GM23338 (cell line): ENCODE measurements around the gene RNF130. TPM values are rescaled to one million over a fixed set of nuclear protein-coding genes. Genes with fewer than 3 reads are reported as not detected.

ENCODE experiments used
- ATAC-seq: fragments of 200-7000 bp; cut with Tn5 transposase; 3 replicates; pipeline ENCODE4 v1.9.1; 2020
- DNase-seq: peaks from one replicate; pipeline ENCODE4 v3.0.0-alpha.2; 2015; ENCODE audit warnings: low spot score
- H2AFZ ChIP-seq: fragments of 200-600 bp; sonication (generic); 2 replicates; pipeline ENCODE4 v1.8.0; 2016; ENCODE audit warnings: antibody characterized with exemption, mild to moderate bottlenecking, moderate library complexity
- H3F3A ChIP-seq: fragments of 200-600 bp; sonication (generic); replicated peaks from 2 replicates; pipeline ENCODE4 v1.8.0; 2017; ENCODE audit warnings: antibody characterized with exemption, mixed run types, low read depth
- H3K27ac ChIP-seq: fragments of 200-600 bp; sonication (generic); 2 replicates; pipeline ENCODE4 v1.6.1; 2016; ENCODE audit warnings: low read depth
- H3K27me3 ChIP-seq: fragments of 200-600 bp; sonication (generic); 2 replicates; pipeline ENCODE4 v1.8.0; 2016; ENCODE audit warnings: mild to moderate bottlenecking, mixed run types, moderate library complexity; ENCODE audit not compliant: insufficient read depth
- H3K36me3 ChIP-seq: fragments of 200-600 bp; sonication (generic); 2 replicates; pipeline ENCODE4 v1.8.0; 2016; ENCODE audit warnings: mild to moderate bottlenecking; ENCODE audit not compliant: insufficient read depth
- H3K4me1 ChIP-seq: fragments of 200-600 bp; sonication (generic); 2 replicates; pipeline ENCODE4 v1.8.0; 2016; ENCODE audit warnings: mild to moderate bottlenecking, moderate library complexity; ENCODE audit not compliant: insufficient read depth
- H3K4me2 ChIP-seq: fragments of 200-600 bp; sonication (generic); 2 replicates; pipeline ENCODE4 v1.7.1; 2017; ENCODE audit warnings: mixed run types
- H3K4me3 ChIP-seq: fragments of 200-600 bp; sonication (generic); 2 replicates; pipeline ENCODE4 v1.6.1; 2016; ENCODE audit warnings: mixed run types
- H3K79me2 ChIP-seq: fragments of 200-600 bp; sonication (generic); replicated peaks from 2 replicates; pipeline ENCODE4 v1.8.0; 2017; ENCODE audit warnings: mild to moderate bottlenecking; ENCODE audit not compliant: insufficient read depth
- H3K9me2 ChIP-seq: fragments of 200-600 bp; sonication (generic); 2 replicates; pipeline ENCODE4 v1.8.0; 2017; ENCODE audit not compliant: insufficient read depth
- H4K20me1 ChIP-seq: fragments of 200-600 bp; sonication (generic); replicated peaks from 2 replicates; pipeline ENCODE4 v1.8.0; 2017; ENCODE audit warnings: mild to moderate bottlenecking; ENCODE audit not compliant: insufficient read depth
- H3K27ac Mint-ChIP-seq: 2 replicates; pipeline ENCODE4 v1.8.0; 2020; ENCODE audit warnings: inconsistent platforms, mild to moderate bottlenecking, moderate library complexity, mixed read lengths
- H3K27me3 Mint-ChIP-seq: 3 replicates; pipeline ENCODE4 v1.8.0; 2022; ENCODE audit warnings: low read depth, mild to moderate bottlenecking, moderate library complexity, mixed read lengths, inconsistent platforms; ENCODE audit not compliant: insufficient read depth, poor library complexity
- H3K36me3 Mint-ChIP-seq: 3 replicates; pipeline ENCODE4 v1.8.0; 2021; ENCODE audit warnings: low read depth, mild to moderate bottlenecking, inconsistent platforms, moderate library complexity, mixed read lengths
- H3K4me1 Mint-ChIP-seq: 3 replicates; pipeline ENCODE4 v1.8.0; 2020; ENCODE audit warnings: mild to moderate bottlenecking, inconsistent platforms, mixed read lengths
- H3K4me3 Mint-ChIP-seq: 3 replicates; pipeline ENCODE4 v1.8.0; 2021; ENCODE audit warnings: moderate library complexity, mild to moderate bottlenecking, inconsistent platforms, mixed read lengths
- H3K9me3 Mint-ChIP-seq: 3 replicates; pipeline ENCODE4 v1.8.0; 2020; ENCODE audit warnings: moderate library complexity, mild to moderate bottlenecking, inconsistent platforms, mixed read lengths
- CREB1 ChIP-seq: fragments of 250-450 bp; sonication (Bioruptor Pico); IDR thresholded peaks from 2 replicates; pipeline ENCODE4 v1.5.0; 2020; ENCODE audit warnings: low read depth, mild to moderate bottlenecking, moderate library complexity
- EZH2 ChIP-seq: fragments of 200-600 bp; sonication (generic); IDR thresholded peaks from one replicate; pipeline ENCODE4 v1.8.0; 2017; ENCODE audit warnings: antibody characterized with exemption, mild to moderate bottlenecking, low read depth; ENCODE audit not compliant: unreplicated experiment
- JUNB ChIP-seq: IDR thresholded peaks from one replicate; pipeline ENCODE4 v1.6.1; 2016; ENCODE audit warnings: antibody characterized with exemption; ENCODE audit not compliant: unreplicated experiment
- REST ChIP-seq: IDR thresholded peaks from one replicate; pipeline ENCODE4 v1.6.1; 2018; ENCODE audit warnings: antibody characterized with exemption; ENCODE audit not compliant: unreplicated experiment
- STAT1 ChIP-seq: IDR thresholded peaks from one replicate; pipeline ENCODE4 v1.6.1; 2016; ENCODE audit warnings: antibody characterized with exemption; ENCODE audit not compliant: unreplicated experiment
- ZNF114 ChIP-seq: fragments of 250-450 bp; sonication (Bioruptor Pico); IDR thresholded peaks from 2 replicates; pipeline ENCODE4 v1.5.0; 2020; ENCODE audit warnings: mild to moderate bottlenecking, moderate library complexity
- ZNF331 ChIP-seq: fragments of 250-450 bp; sonication (Bioruptor Pico); IDR thresholded peaks from 2 replicates; pipeline ENCODE4 v1.5.0; 2020; ENCODE audit warnings: low read depth, mild to moderate bottlenecking, moderate library complexity
- ZNF462 ChIP-seq: fragments of 250-450 bp; sonication (Bioruptor Pico); IDR thresholded peaks from 2 replicates; pipeline ENCODE4 v1.5.0; 2020; ENCODE audit warnings: mild to moderate bottlenecking, moderate library complexity
- polyA plus RNA-seq: library from polyadenylated mRNA; unstranded; fragments of >200 nt; fragmentation: Nextera tagmentation; extraction: Ambion mirVana; gene quantifications from 2 replicates; pipeline ENCODE4 v1.2.1, GENCODE V29; 2016
- total RNA-seq: library from RNA; depleted of rRNA; stranded (reverse); fragments of >200 nt; shearing (Covaris generic); gene quantifications from 2 replicates; pipeline ENCODE4 v1.2.3, GENCODE V29; 2014

Gene RNF130
- total and polyA plus RNA-seq, 2 experiments from 2014 or later, result 60.1 to 97.3 TPM

GRCh38 chr5:180095545-180095944, 24.0 kb upstream of the RNF130 start:
- TF ChIP-seq ZNF114 (no peak), EZH2 (no peak), ZNF331 (CRISPR knock-in tag) (no peak), REST (no peak), CREB1 (CRISPR knock-in tag) (no peak)
- Histone ChIP-seq H3K4me2 (no peak overlapping the region), H3K27me3 (no peaks in the 10 kb centered on the region), H2AFZ (no peak overlapping the region), H3K4me1 (no peaks in the 10 kb centered on the region), H3K9me2 (no peaks in the 10 kb centered on the region), H3K79me2 (no peaks in the 10 kb centered on the region), H3K27ac (no peak overlapping the region), H4K20me1 (no peaks in the 10 kb centered on the region), H3K4me3 (no peak overlapping the region), H3K36me3 (no peaks in the 10 kb centered on the region), H3F3A (no peaks in the 10 kb centered on the region)
- Mint-ChIP-seq H3K4me3 (no peak overlapping the region), H3K36me3 (no peaks in the 10 kb centered on the region; the same call in 2 of the 3 replicates), H3K4me1 (peaks cover 2% of the 10 kb centered on the region; the same call in 1 of the 3 replicates), H3K9me3 (no peaks in the 10 kb centered on the region; the same call in 2 of the 3 replicates), H3K27me3 (peaks cover 9% of the 10 kb centered on the region), H3K27ac (no peak overlapping the region)
- ATAC-seq (no peak), DNase-seq (no peak)

GRCh38 chr5:180093651-180094382, 22.3 kb upstream of the RNF130 start:
- H3F3A ChIP-seq, result 0 out of 2 replicates have a peak, but pooled peaks cover 8% of the 10 kb centered on the region
- H3K36me3 ChIP-seq, result no peaks in the 10 kb centered on the region
- H3K27ac Mint-ChIP-seq, result no peak overlapping the region
- H3K36me3 Mint-ChIP-seq, result no peaks in the 10 kb centered on the region; the same call in 2 of the 3 replicates
- peaks cover 5% of the 10 kb centered on the region; the same call in 2 of the 3 replicates for H3K9me3 Mint-ChIP-seq
- no peak for ATAC-seq
- no peaks in the 10 kb centered on the region for H3K9me2 ChIP-seq
- H2AFZ ChIP-seq, result no peak overlapping the region
- no peak overlapping the region for H3K27ac ChIP-seq
- peaks cover 11% of the 10 kb centered on the region for H3K27me3 Mint-ChIP-seq
- peaks cover 6% of the 10 kb centered on the region; the same call in 2 of the 3 replicates for H3K4me1 Mint-ChIP-seq
- H3K4me2 ChIP-seq, result no peak overlapping the region
- no peak for DNase-seq
- no peaks in the 10 kb centered on the region for H3K79me2 ChIP-seq
- no peaks in the 10 kb centered on the region for H3K27me3 ChIP-seq
- no peak overlapping the region for H3K4me3 Mint-ChIP-seq
- H4K20me1 ChIP-seq, result no peaks in the 10 kb centered on the region
- no peak overlapping the region for H3K4me3 ChIP-seq
- H3K4me1 ChIP-seq, result peaks cover 8% of the 10 kb centered on the region
- TF ChIP-seq ZNF331 (CRISPR knock-in tag), result no peak
- no peak for TF ChIP-seq ZNF462 (CRISPR knock-in tag)
- TF ChIP-seq STAT1, result no peak
- TF ChIP-seq JUNB, result no peak
- TF ChIP-seq ZNF114, result no peak
